ENCODE measurements around the gene RBM38. TPM values are rescaled to one million over a fixed set of nuclear protein-coding genes. Genes with fewer than 3 reads are reported as not detected.
A peak's percentile ranks its signal among the peaks of the same experiment; 100 is the strongest.

The RBM38 gene
- total RNA-seq, 4 donors from 2014 or later: 9.1 to 21.0 (median 13.3) TPM

GRCh38 chr20:57435105-57435497 lies 43.9 kb downstream of the RBM38 start:
- Histone ChIP-seq H3K36me3 (no peaks in the 10 kb centered on the region), H3K27me3 (no peaks in the 10 kb centered on the region), H3K4me3 (no peak overlapping the region), H3K9me3 (no peaks in the 10 kb centered on the region), H3K4me1 (peaks cover 0 to 60% (median 32%) of the 10 kb centered on the region in 3 donors), H3K27ac (peak overlapping the region in 1 of 4 donors; percentile 11)
- no peak for TF ChIP-seq POLR2A (IDR thresholded peaks at IDR 0.05)
- no peak for TF ChIP-seq CTCF (IDR thresholded peaks at IDR 0.05)
- intact Hi-C loops (cut with DNase I): no loop called here
- no peak for DNase-seq
- WGBS, 2 donors: 47 to 50% methylated on average over 10 of the region's 10 CpGs

- H3K27ac ChIP-seq: peak overlapping the region in 3 of 4 donors; percentile 11 to 51 (median 26)
- 34 to 36% methylated on average over 9 to 13 of the region's 25 CpGs for WGBS, 2 donors
These were observed 44.5 kb downstream of the RBM38 start for GRCh38 chr20:57435498-57436222.

GRCh38 chr20:57436223-57436545 lies 45.0 kb downstream of the RBM38 start:
- no peaks in the 10 kb centered on the region for H3K27me3 ChIP-seq
- peaks cover under 1 to 71% (median 42%) of the 10 kb centered on the region in 3 donors for H3K4me1 ChIP-seq
- H3K4me3 ChIP-seq: no peak overlapping the region
- intact Hi-C loops (cut with DNase I): no loop called here
- H3K27ac ChIP-seq: peak overlapping the region in 3 of 4 donors; percentile 11 to 51 (median 26)
- TF ChIP-seq POLR2A (IDR thresholded peaks at IDR 0.05): no peak
- TF ChIP-seq CTCF (IDR thresholded peaks at IDR 0.05): no peak
- no peak for DNase-seq
- H3K36me3 ChIP-seq: no peaks in the 10 kb centered on the region
- WGBS, 2 donors: 94 to 95% methylated on average over 4 to 6 of the region's 6 CpGs
- no peaks in the 10 kb centered on the region for H3K9me3 ChIP-seq

More at GRCh38 chr20:57435498-57436222, 44.5 kb downstream of the RBM38 start:
- Histone ChIP-seq H3K4me1 (peaks cover 0 to 66% (median 37%) of the 10 kb centered on the region in 3 donors), H3K9me3 (no peaks in the 10 kb centered on the region), H3K36me3 (no peaks in the 10 kb centered on the region), H3K4me3 (no peak overlapping the region), H3K27me3 (no peaks in the 10 kb centered on the region)
- intact Hi-C loops (cut with DNase I): no loop called here
- TF ChIP-seq POLR2A (IDR thresholded peaks at IDR 0.05): no peak
- TF ChIP-seq CTCF (IDR thresholded peaks at IDR 0.05): no peak
- DNase-seq: no peak

- Histone ChIP-seq H3K27me3 (no peaks in the 10 kb centered on the region), H3K4me3 (no peak overlapping the region), H3K4me1 (peaks cover 8 to 78% (median 51%) of the 10 kb centered on the region in 3 donors), H3K9me3 (no peaks in the 10 kb centered on the region), H3K36me3 (no peaks in the 10 kb centered on the region), H3K27ac (peak overlapping the region in 3 of 4 donors; percentile 53 to 86 (median 58))
- DNase-seq: no peak
- 92 to 98% methylated on average over 5 to 8 of the region's 9 CpGs for WGBS, 2 donors
- intact Hi-C loops (cut with DNase I): no loop called here
- no peak for TF ChIP-seq POLR2A (IDR thresholded peaks at IDR 0.05)
- TF ChIP-seq CTCF (IDR thresholded peaks at IDR 0.05): no peak
These were observed 46.1 kb downstream of the RBM38 start for GRCh38 chr20:57437267-57437666.

- Histone ChIP-seq H3K27ac (peak overlapping the region in 3 of 4 donors; percentile 58 to 90 (median 86)), H3K9me3 (no peaks in the 10 kb centered on the region), H3K4me1 (peaks cover 8 to 78% (median 48%) of the 10 kb centered on the region in 3 donors), H3K36me3 (no peaks in the 10 kb centered on the region), H3K4me3 (no peak overlapping the region), H3K27me3 (no peaks in the 10 kb centered on the region)
- WGBS, 2 donors: 73 to 78% methylated on average over 15 of the region's 18 CpGs
- DNase-seq: no peak
- intact Hi-C loops (cut with DNase I): no loop called here
- TF ChIP-seq CTCF (IDR thresholded peaks at IDR 0.05) (no peak), POLR2A (IDR thresholded peaks at IDR 0.05) (no peak)
These were observed 46.6 kb downstream of the RBM38 start for GRCh38 chr20:57437672-57438330.

Measured in esophagus squamous epithelium (tissue), 5 donors.